GM12892 (cell line): ENCODE measurements around the gene RGPD4.

ENCODE experiments used
- POLR2A ChIP-seq: IDR thresholded peaks from 2 replicates; pipeline ENCODE4 v1.6.1; 2011; ENCODE audit warnings: low read depth, low read length, control low read depth
- POLR2AphosphoS5 ChIP-seq: IDR thresholded peaks from 2 replicates; pipeline ENCODE4 v1.6.1; 2011; ENCODE audit warnings: low read depth, low read length, control low read depth

DNA sequence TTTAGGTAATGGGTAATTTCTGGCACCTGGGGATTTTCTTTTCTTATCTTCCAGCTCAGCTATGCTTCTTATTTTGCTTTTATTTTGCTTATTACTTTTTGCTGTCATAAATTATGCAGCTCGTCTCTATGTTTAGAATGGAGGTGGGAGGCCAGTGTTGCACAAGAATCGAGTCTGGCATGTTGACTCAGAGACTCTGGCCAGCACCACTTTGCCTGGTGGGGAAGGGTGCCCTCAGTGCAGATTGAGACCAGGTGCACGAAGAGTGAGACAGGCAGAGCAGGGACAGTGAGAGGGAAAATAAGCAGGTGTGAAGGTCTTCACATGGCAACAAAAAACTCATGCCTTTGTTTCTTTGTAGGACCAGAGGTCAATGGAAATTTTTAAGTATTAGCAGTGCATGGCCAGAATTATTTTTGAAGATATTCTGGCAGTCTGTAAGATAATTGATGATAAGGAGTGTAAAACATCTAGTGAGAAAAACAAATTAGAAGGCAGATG is 100.4 kb downstream of the RGPD4 start:
- no peak for TF ChIP-seq POLR2AphosphoS5
- no peak for TF ChIP-seq POLR2A
